H1 (cell line): ENCODE results near the gene ARMH1. TPM values are rescaled to one million over a fixed set of nuclear protein-coding genes. Genes with fewer than 3 reads are reported as not detected.

Experiments used
- CTCF ChIA-PET: fragments of 300-600 bp; sonication (Branson Sonifier 250); formaldehyde crosslinking; loops from one replicate; lab custom pipeline; 2021; ENCODE audit not compliant: partially characterized antibody; lab: Charles Lee
- POLR2A ChIA-PET: fragments of 300-600 bp; sonication (Branson Sonifier 250); formaldehyde crosslinking; loops from one replicate; lab custom pipeline; 2021; ENCODE audit warnings: inconsistent platforms; ENCODE audit not compliant: partially characterized antibody; lab: Charles Lee
- DNase-seq, 2 experiments: peaks; one replicate each; pipeline versions ENCODE4 v3.0.0 to v3.0.0-alpha.2; 2010 to 2022; ENCODE audit warnings: low spot score in 2 of 2, low read depth in 1 of 2, mixed read lengths in 1 of 2
- FAIRE-seq: peaks from 2 replicates; lab custom pipeline; 2011; peaks lifted over from hg19 to GRCh38; lab: Jason Lieb, UNC
- H2AFZ ChIP-seq: 2 replicates; pipeline ENCODE4 v1.8.1; 2012; ENCODE audit warnings: low read length, inconsistent platforms
- H2AK5ac ChIP-seq: 2 replicates; pipeline ENCODE4 v1.6.1; 2013; ENCODE audit warnings: low read depth, low read length
- H2BK120ac ChIP-seq: replicated peaks from 2 replicates; pipeline ENCODE3; 2013; ENCODE audit warnings: low read depth, low read length, inconsistent platforms
- H2BK12ac ChIP-seq: 2 replicates; pipeline ENCODE4 v1.6.1; 2013; ENCODE audit warnings: low read depth, low read length
- H2BK15ac ChIP-seq: 2 replicates; pipeline ENCODE4 v1.6.1; 2013; ENCODE audit warnings: low read length
- H2BK20ac ChIP-seq: 2 replicates; pipeline ENCODE4 v1.6.1; 2013; ENCODE audit warnings: low read length
- H2BK5ac ChIP-seq: 2 replicates; pipeline ENCODE4 v1.6.1; 2013; ENCODE audit warnings: low read depth, low read length
- H3K14ac ChIP-seq: 2 replicates; pipeline ENCODE4 v1.6.1; 2013; ENCODE audit warnings: inconsistent platforms; ENCODE audit not compliant: insufficient read length
- H3K18ac ChIP-seq: 2 replicates; pipeline ENCODE4 v1.6.1; 2013; ENCODE audit warnings: low read length; ENCODE audit errors: extremely low read depth
- H3K23ac ChIP-seq: 2 replicates; pipeline ENCODE4 v1.6.1; 2013; ENCODE audit warnings: inconsistent platforms; ENCODE audit not compliant: insufficient read length
- H3K23me2 ChIP-seq: 2 replicates; pipeline ENCODE4 v1.6.1; 2013; ENCODE audit warnings: low read depth, low read length
- H3K27ac ChIP-seq: 2 replicates; pipeline ENCODE4 v1.6.1; 2011; ENCODE audit warnings: low read depth, low read length, inconsistent platforms
- H3K27me3 ChIP-seq, 4 experiments: replicated peaks in 1 of 4; 1 replicate in 1 of 4; 2 replicates in 3 of 4; pipeline versions ENCODE4 v1.6.1 to v1.8.1; 2011 to 2013; ENCODE audit warnings: low read length in 3 of 4, mild to moderate bottlenecking in 3 of 4, inconsistent platforms in 2 of 4, mixed read lengths in 2 of 4, moderate library complexity in 1 of 4; ENCODE audit not compliant: control insufficient read depth in 3 of 4, insufficient read depth in 3 of 4; ENCODE audit errors: extremely low read depth in 1 of 4
- H3K36me3 ChIP-seq, 4 experiments: 2 replicates each; pipeline versions ENCODE4 v1.6.1 to v1.8.1; 2011 to 2013; ENCODE audit warnings: mild to moderate bottlenecking in 4 of 4, low read length in 3 of 4, moderate library complexity in 2 of 4, control low read depth in 1 of 4, inconsistent platforms in 1 of 4; ENCODE audit not compliant: insufficient read depth in 4 of 4, control insufficient read depth in 2 of 4
- H3K4ac ChIP-seq: replicated peaks from 2 replicates; pipeline ENCODE3; 2013; ENCODE audit warnings: low read length, low read depth, mixed read lengths, inconsistent platforms; ENCODE audit not compliant: insufficient read length
- H3K4me1 ChIP-seq, 4 experiments: replicated peaks in 1 of 4; 1 replicate in 1 of 4; 2 replicates in 3 of 4; pipeline versions ENCODE4 v1.6.1 to v1.8.1; 2011 to 2013; ENCODE audit warnings: low read length in 3 of 4, inconsistent platforms in 2 of 4, mixed read lengths in 1 of 4; ENCODE audit not compliant: insufficient read depth in 4 of 4, control insufficient read depth in 3 of 4
- H3K4me2 ChIP-seq, 2 experiments: 2 replicates each; pipeline versions ENCODE4 v1.6.1 to v1.8.1; 2011 to 2013; ENCODE audit warnings: low read depth in 2 of 2, low read length in 2 of 2, control low read depth in 1 of 2, inconsistent platforms in 1 of 2, mild to moderate bottlenecking in 1 of 2; ENCODE audit not compliant: insufficient read depth in 1 of 2
- H3K4me3 ChIP-seq, 4 experiments: fragments of 200-600, 300-600 bp in 1 of 4; sonication (generic), shearing (Covaris generic), sonication (Bioruptor Twin) in 1 of 4; 2 replicates each; pipeline versions ENCODE4 v1.5.1 to v1.8.1; 2011 to 2016; ENCODE audit warnings: low read length in 4 of 4, low read depth in 3 of 4, control low read depth in 2 of 4, inconsistent platforms in 2 of 4, mild to moderate bottlenecking in 2 of 4, mixed read lengths in 1 of 4, moderate library complexity in 1 of 4; ENCODE audit not compliant: insufficient read depth in 2 of 4; ENCODE audit errors: extremely low read depth in 1 of 4
- H3K56ac ChIP-seq: replicated peaks from 2 replicates; pipeline ENCODE3; 2013; ENCODE audit warnings: low read depth, mild to moderate bottlenecking, mixed read lengths, low read length, inconsistent platforms; ENCODE audit not compliant: insufficient read length
- H3K79me1 ChIP-seq: 2 replicates; pipeline ENCODE4 v1.6.1; 2013; ENCODE audit warnings: low read depth, low read length, control low read depth
- H3K79me2 ChIP-seq, 2 experiments: 2 replicates each; pipeline versions ENCODE4 v1.6.1 to v1.8.1; 2012 to 2013; ENCODE audit warnings: low read length in 2 of 2, mild to moderate bottlenecking in 2 of 2, inconsistent platforms in 1 of 2; ENCODE audit not compliant: insufficient read depth in 2 of 2, control insufficient read depth in 1 of 2
- H3K9ac ChIP-seq, 4 experiments: replicated peaks in 1 of 4; 1 replicate in 1 of 4; 2 replicates in 3 of 4; pipeline versions ENCODE4 v1.6.1 to v1.8.1; 2011 to 2013; ENCODE audit warnings: low read depth in 3 of 4, low read length in 3 of 4, control low read depth in 2 of 4, mild to moderate bottlenecking in 2 of 4, moderate library complexity in 2 of 4, inconsistent platforms in 1 of 4; ENCODE audit errors: extremely low read depth in 1 of 4
- H3K9me3 ChIP-seq, 2 experiments: 2 replicates each; pipeline versions ENCODE4 v1.6.1 to v1.8.1; 2012 to 2013; ENCODE audit warnings: mild to moderate bottlenecking in 2 of 2, moderate library complexity in 2 of 2, control low read depth in 1 of 2, inconsistent platforms in 1 of 2, low read depth in 1 of 2, low read length in 1 of 2, mixed read lengths in 1 of 2; ENCODE audit not compliant: insufficient read depth in 2 of 2
- H4K20me1 ChIP-seq, 2 experiments: replicated peaks in 1 of 2; 2 replicates each; pipeline versions ENCODE3 to v1.8.1; 2011 to 2013; ENCODE audit warnings: inconsistent platforms in 2 of 2, low read length in 2 of 2, mild to moderate bottlenecking in 1 of 2; ENCODE audit not compliant: insufficient read depth in 2 of 2, control insufficient read depth in 1 of 2
- H4K5ac ChIP-seq: 2 replicates; pipeline ENCODE4 v1.6.1; 2013; ENCODE audit warnings: low read length, low read depth, mixed read lengths, inconsistent platforms; ENCODE audit not compliant: insufficient read length
- H4K8ac ChIP-seq: 2 replicates; pipeline ENCODE4 v1.8.0; 2013; ENCODE audit warnings: mild to moderate bottlenecking, moderate library complexity, low read length, inconsistent platforms; ENCODE audit not compliant: insufficient read depth; ENCODE audit errors: extremely low read depth
- H4K91ac ChIP-seq: replicated peaks from 2 replicates; pipeline ENCODE3; 2013; ENCODE audit warnings: low read length, mixed read lengths, inconsistent platforms; ENCODE audit not compliant: insufficient read length
- CEBPB ChIP-seq: IDR thresholded peaks from 2 replicates; pipeline ENCODE4 v1.6.1; 2012; ENCODE audit warnings: low read depth, low read length
- CHD1 ChIP-seq: IDR thresholded peaks from 2 replicates; pipeline ENCODE4 v1.6.1; 2012; ENCODE audit warnings: low read depth, low read length, improper control_type of control experiment
- EGR1 ChIP-seq: IDR thresholded peaks from 2 replicates; pipeline ENCODE4 v1.6.1; 2011; ENCODE audit warnings: low read depth, low read length, borderline replicate concordance
- GTF2F1 ChIP-seq: IDR thresholded peaks from 2 replicates; pipeline ENCODE4 v1.6.1; 2012; ENCODE audit warnings: low read depth, low read length, improper control_type of control experiment, borderline replicate concordance
- POLR2A ChIP-seq, 2 experiments: IDR thresholded peaks; 1 replicate in 1 of 2; 2 replicates in 1 of 2; pipeline ENCODE4 v1.6.1; 2011; ENCODE audit warnings: low read depth in 2 of 2, low read length in 2 of 2, mild to moderate bottlenecking in 2 of 2; ENCODE audit errors: control extremely low read depth in 1 of 2
- SAP30 ChIP-seq: fragments of 300-600 bp; sonication (generic); IDR thresholded peaks from 2 replicates; pipeline ENCODE4 v1.7.1; 2012; ENCODE audit warnings: low read length, moderate library complexity, mild to moderate bottlenecking, inconsistent platforms; ENCODE audit not compliant: insufficient read depth, insufficient replicate concordance
- WGBS, 2 experiments: shearing (Covaris generic) in 1 of 2; methylation state at CpG; one replicate each; pipeline versions ENCODE4 v1.1.6 to v1.1.7; 2013 to 2015; ENCODE audit warnings: low lambda C conversion rate in 2 of 2, mixed read lengths in 2 of 2, inconsistent platforms in 1 of 2, low coverage in 1 of 2, missing lambda C conversion rate in 1 of 2; ENCODE audit not compliant: insufficient replicate concordance in 2 of 2, insufficient coverage in 1 of 2, insufficient read length in 1 of 2; ENCODE audit errors: extremely low coverage in 1 of 2, missing lambda C conversion rate in 1 of 2; 5-methylcytosine and 5-hydroxymethylcytosine counted together
- polyA plus RNA-seq, 7 experiments: library from polyadenylated mRNA; depleted of rRNA in 3 of 7; stranded (reverse) in 5 of 7; unstranded in 2 of 7; fragments of >200 nt in 5 of 7; fragments of 200-250 nt in 2 of 7; gene quantifications; 1 replicate in 5 of 7; 2 replicates in 1 of 7; 4 replicates in 1 of 7; pipeline versions ENCODE4 v1.2.1 to v1.2.3, GENCODE V29; 2011 to 2013; ENCODE audit warnings: missing spikeins in 2 of 7, mixed read lengths in 2 of 7
- total RNA-seq: library from RNA; stranded (reverse); fragmentation: NEBNext Ultra II Directional; extraction: Animal tissue kit (Norgen Biotek cat#: 25700); gene quantifications from 2 replicates; pipeline ENCODE4 v1.2.1, GENCODE V29; 2021
- TF ChIP-seq, protein P1 (sequence below): IDR thresholded peaks from 2 replicates; pipeline ENCODE4 v1.6.1; 2011; ENCODE audit warnings: low read length, improper control_type of control experiment

The ARMH1 gene
- total and polyA plus RNA-seq, 2 of the 8 experiments (the other 6 are each of a cell fraction or from before 2014, with no cell fraction given), result 0.82 to 0.85 TPM

- no peaks in the 10 kb centered on the region for H3K79me2 ChIP-seq
- no peak for DNase-seq
These were observed 24.7 kb upstream of the ARMH1 start for GRCh38 chr1:44649788-44650158.

More at GRCh38 chr1:44649788-44650158, 24.7 kb upstream of the ARMH1 start:
- H2BK15ac ChIP-seq, result no peak overlapping the region
- H2BK120ac ChIP-seq, result no peak overlapping the region
- H2AK5ac ChIP-seq, result no peak overlapping the region
- no peak overlapping the region for H3K9ac ChIP-seq
- H2AFZ ChIP-seq, result no peak overlapping the region
- no peak overlapping the region for H3K18ac ChIP-seq
- H3K4me1 ChIP-seq, result peaks cover 0 to 15% (median 9%) of the 10 kb centered on the region in 4 experiments; a peak in 5 of 7 replicates
- H3K4ac ChIP-seq, result no peak overlapping the region
- POLR2A ChIA-PET, result interaction anchor here (0.8 to 23.6 kb wide), 6 partner anchors 10 to 411 kb away, joined by 3 to 633 read pairs (median 4); no protein-coding TSS in a partner anchor
- H3K14ac ChIP-seq, result no peak overlapping the region
- no peak overlapping the region for H3K4me2 ChIP-seq
- no peak overlapping the region; the same call in 1 of the 2 replicates for H4K8ac ChIP-seq
- H4K5ac ChIP-seq, result no peak overlapping the region
- no peaks in the 10 kb centered on the region for H3K23me2 ChIP-seq
- no peak overlapping the region for H2BK12ac ChIP-seq
- H3K27me3 ChIP-seq, result no peaks in the 10 kb centered on the region
- CTCF ChIA-PET, result interaction anchor here (4.1 to 8.6 kb wide), 5 partner anchors 12 to 40 kb away, joined by 23 to 197 read pairs (median 52); no protein-coding TSS in a partner anchor
- no peak overlapping the region for H4K91ac ChIP-seq
- 0 out of 2 replicates have a peak overlapping the region, but pooled peaks have one; percentile 1 for H3K27ac ChIP-seq
- peaks cover 2 to 7% of the 10 kb centered on the region in 2 experiments for H4K20me1 ChIP-seq
- no peak for FAIRE-seq
- H3K23ac ChIP-seq, result no peak overlapping the region
- peaks cover 14 to 50% (median 26%) of the 10 kb centered on the region in 4 experiments; a peak in 7 of 8 replicates for H3K36me3 ChIP-seq
- no peak overlapping the region for H3K4me3 ChIP-seq
- 90% methylated on average over 13 of the region's 13 CpGs; no CpG with 5 or more reads in 1 of the 2 experiments for WGBS, 2 experiments
- H2BK20ac ChIP-seq, result no peak overlapping the region
- no peak overlapping the region for H2BK5ac ChIP-seq
- H3K79me1 ChIP-seq, result no peaks in the 10 kb centered on the region; the same call in 1 of the 2 replicates
- H3K9me3 ChIP-seq, result no peaks in the 10 kb centered on the region
- no peak for TF ChIP-seq EGR1
- no peak for TF ChIP-seq SAP30
- TF ChIP-seq, protein P1, sequence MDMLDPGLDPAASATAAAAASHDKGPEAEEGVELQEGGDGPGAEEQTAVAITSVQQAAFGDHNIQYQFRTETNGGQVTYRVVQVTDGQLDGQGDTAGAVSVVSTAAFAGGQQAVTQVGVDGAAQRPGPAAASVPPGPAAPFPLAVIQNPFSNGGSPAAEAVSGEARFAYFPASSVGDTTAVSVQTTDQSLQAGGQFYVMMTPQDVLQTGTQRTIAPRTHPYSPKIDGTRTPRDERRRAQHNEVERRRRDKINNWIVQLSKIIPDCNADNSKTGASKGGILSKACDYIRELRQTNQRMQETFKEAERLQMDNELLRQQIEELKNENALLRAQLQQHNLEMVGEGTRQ, result no peak
- TF ChIP-seq CEBPB, result no peak
- TF ChIP-seq GTF2F1, result no peak
- TF ChIP-seq CHD1, result no peak
- TF ChIP-seq POLR2A (IDR thresholded peaks at IDR 0.05; ENCODE audit: control extremely low read depth in 1 of 2, low read depth in 2 of 2, low read length in 2 of 2), result no peak
- TF ChIP-seq, all 59 proteins: peak for 0
- H3K56ac ChIP-seq, result no peak overlapping the region
